ENCODE data around the gene NCOA7. TPM values are rescaled to one million over a fixed set of nuclear protein-coding genes. Genes with fewer than 3 reads are reported as not detected.
"Not testable (repeated sequence)": the region's sequence is repeated elsewhere in the genome, so short reads cannot be mapped to it uniquely, and the experiment has no call there.

NCOA7 gene
- total RNA-seq, 1 experiment from 2014 or later: 14.4 TPM

DNA sequence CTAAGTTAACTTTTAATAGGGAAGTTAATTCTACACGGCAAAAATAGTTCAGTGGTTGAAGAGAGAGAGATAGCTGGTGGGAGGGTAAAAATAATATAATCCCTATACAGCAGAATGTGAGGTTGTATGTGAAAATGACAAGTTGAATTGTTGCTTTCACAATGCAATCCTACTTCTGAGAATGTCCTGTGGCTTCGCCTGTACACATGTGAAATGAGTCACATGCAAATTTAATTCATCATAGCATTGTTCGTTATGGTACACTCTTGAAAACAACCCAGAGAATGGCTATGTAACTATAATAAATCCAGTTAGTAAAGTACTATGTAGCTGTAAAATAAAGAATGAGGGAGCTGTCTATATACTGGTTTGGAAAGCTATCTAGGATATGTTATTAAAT lies 119.8 kb downstream of the NCOA7 start:
- DNase-seq (ENCODE audit: low spot score): no peak
- TF ChIP-seq, protein P1, sequence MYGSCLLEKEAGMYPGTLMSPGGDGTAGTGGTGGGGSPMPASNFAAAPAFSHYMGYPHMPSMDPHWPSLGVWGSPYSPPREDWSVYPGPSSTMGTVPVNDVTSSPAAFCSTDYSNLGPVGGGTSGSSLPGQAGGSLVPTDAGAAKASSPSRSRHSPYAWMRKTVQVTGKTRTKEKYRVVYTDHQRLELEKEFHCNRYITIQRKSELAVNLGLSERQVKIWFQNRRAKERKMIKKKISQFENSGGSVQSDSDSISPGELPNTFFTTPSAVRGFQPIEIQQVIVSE (CRISPR knock-in tag; IDR thresholded peaks at IDR 0.05; ENCODE audit: borderline replicate concordance): no peak
- no peak for TF ChIP-seq RORB (CRISPR knock-in tag; IDR thresholded peaks at IDR 0.05)
- TF ChIP-seq IRF2 (CRISPR knock-in tag; IDR thresholded peaks at IDR 0.05; ENCODE audit: borderline replicate concordance, low read depth): no peak
- TF ChIP-seq OVOL2 (CRISPR knock-in tag; IDR thresholded peaks at IDR 0.05; ENCODE audit: borderline replicate concordance): no peak
- no peak for TF ChIP-seq MXD4 (CRISPR knock-in tag; IDR thresholded peaks at IDR 0.05; ENCODE audit: borderline replicate concordance)
- TF ChIP-seq, protein P2, sequence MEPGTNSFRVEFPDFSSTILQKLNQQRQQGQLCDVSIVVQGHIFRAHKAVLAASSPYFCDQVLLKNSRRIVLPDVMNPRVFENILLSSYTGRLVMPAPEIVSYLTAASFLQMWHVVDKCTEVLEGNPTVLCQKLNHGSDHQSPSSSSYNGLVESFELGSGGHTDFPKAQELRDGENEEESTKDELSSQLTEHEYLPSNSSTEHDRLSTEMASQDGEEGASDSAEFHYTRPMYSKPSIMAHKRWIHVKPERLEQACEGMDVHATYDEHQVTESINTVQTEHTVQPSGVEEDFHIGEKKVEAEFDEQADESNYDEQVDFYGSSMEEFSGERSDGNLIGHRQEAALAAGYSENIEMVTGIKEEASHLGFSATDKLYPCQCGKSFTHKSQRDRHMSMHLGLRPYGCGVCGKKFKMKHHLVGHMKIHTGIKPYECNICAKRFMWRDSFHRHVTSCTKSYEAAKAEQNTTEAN (CRISPR knock-in tag; IDR thresholded peaks at IDR 0.05): no peak
- TF ChIP-seq SMAD4 (CRISPR knock-in tag; IDR thresholded peaks at IDR 0.05): no peak
- H3K27ac Mint-ChIP-seq: no peak overlapping the region
- no peak for ATAC-seq
- H3K4me3 Mint-ChIP-seq: no peak overlapping the region
- ChIA-PET CTCF (no interaction called here), POLR2A (no interaction called here)
- H3K27me3 Mint-ChIP-seq (ENCODE audit: low read depth): no peaks in the 10 kb centered on the region; the same call in 1 of the 2 replicates
- H3K9me3 Mint-ChIP-seq: no peaks in the 10 kb centered on the region
- no peaks in the 10 kb centered on the region for H3K36me3 Mint-ChIP-seq
- H3K4me1 Mint-ChIP-seq: peaks cover 2% of the 10 kb centered on the region; the same call in 1 of the 2 replicates

DNA sequence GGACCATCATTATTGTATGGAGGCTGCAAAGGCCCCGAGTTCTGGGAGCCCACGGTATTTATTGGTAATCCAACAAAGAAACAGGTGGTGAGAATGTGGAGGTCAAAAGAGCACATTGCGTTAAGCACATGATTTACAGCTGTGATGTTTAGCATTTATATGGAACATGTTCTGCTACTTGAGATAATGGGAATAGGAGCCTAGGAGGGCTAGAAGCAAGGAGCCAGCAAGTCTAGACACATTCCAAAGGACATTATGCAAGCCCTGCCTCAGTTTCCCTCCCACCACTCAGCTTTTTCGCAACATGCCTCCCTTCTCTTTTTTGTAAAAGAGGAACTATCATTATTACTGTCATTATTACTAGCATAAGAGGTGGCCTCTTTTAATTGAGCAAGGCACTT lies 120.3 kb downstream of the NCOA7 start:
- CTCF ChIA-PET; H3K36me3 Mint-ChIP-seq; POLR2A ChIA-PET; H3K4me1 Mint-ChIP-seq; H3K27me3 Mint-ChIP-seq (ENCODE audit: low read depth); ATAC-seq; H3K9me3 Mint-ChIP-seq; H3K27ac Mint-ChIP-seq; DNase-seq (ENCODE audit: low spot score); H3K4me3 Mint-ChIP-seq: not testable (repeated sequence)

DNA sequence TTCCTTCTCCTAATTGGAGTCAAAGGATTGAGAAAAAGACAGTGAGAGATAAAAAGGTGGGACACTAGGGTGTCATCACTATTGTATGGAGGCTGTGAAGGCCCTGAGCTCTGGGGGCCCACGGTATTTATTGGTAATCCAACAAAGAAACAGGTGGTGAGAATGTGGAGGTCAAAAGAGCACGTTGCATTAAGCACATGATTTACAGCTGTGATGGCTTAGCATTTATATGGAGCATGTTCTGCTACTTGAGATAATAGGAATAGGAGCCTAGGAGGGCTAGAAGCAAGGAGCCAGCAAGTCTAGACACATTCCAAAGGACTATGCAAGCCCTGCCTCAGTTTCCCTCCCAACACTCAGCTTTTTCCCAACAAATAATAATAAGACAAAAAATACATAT lies 121.7 kb downstream of the NCOA7 start:
- H3K4me3 Mint-ChIP-seq; H3K27me3 Mint-ChIP-seq (ENCODE audit: low read depth); POLR2A ChIA-PET; H3K4me1 Mint-ChIP-seq; H3K9me3 Mint-ChIP-seq; H3K36me3 Mint-ChIP-seq; CTCF ChIA-PET; DNase-seq (ENCODE audit: low spot score); ATAC-seq; H3K27ac Mint-ChIP-seq: not testable (repeated sequence)

DNA sequence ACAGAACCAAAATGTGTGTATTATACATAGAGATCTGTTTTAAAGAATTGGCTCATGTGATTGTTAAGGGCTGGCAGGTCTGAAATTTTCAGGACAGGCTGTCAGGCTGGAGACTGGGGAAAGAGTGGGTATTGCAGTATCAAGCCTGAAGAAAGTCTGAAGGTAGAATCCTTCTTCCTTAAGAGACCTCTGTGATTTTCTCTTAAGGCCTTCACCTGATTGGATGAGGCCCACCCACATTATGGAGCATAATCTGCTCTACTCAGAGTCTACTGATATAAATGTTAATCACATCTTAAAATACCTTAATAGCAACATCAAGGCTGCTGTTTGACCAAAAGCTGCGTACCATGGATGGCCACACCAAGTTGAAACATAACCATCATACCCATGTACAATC lies 122.4 kb downstream of the NCOA7 start:
- no peak for DNase-seq (ENCODE audit: low spot score)
- POLR2A ChIA-PET: no interaction called here
- TF ChIP-seq FOXJ3 (CRISPR knock-in tag; IDR thresholded peaks at IDR 0.05; ENCODE audit: borderline replicate concordance) (no peak), GABPB1 (CRISPR knock-in tag; IDR thresholded peaks at IDR 0.05) (no peak), ETV6 (CRISPR knock-in tag; IDR thresholded peaks at IDR 0.05) (no peak), CBFB (CRISPR knock-in tag; IDR thresholded peaks at IDR 0.05; ENCODE audit: low read depth) (no peak), MYBL2 (CRISPR knock-in tag; IDR thresholded peaks at IDR 0.05) (no peak), ZNF396 (CRISPR knock-in tag; IDR thresholded peaks at IDR 0.05; ENCODE audit: borderline replicate concordance) (no peak), RORB (CRISPR knock-in tag; IDR thresholded peaks at IDR 0.05) (no peak), ZBTB21 (CRISPR knock-in tag; IDR thresholded peaks at IDR 0.05; ENCODE audit: borderline replicate concordance) (no peak), JAZF1 (CRISPR knock-in tag; IDR thresholded peaks at IDR 0.05) (no peak), EMX1 (CRISPR knock-in tag; IDR thresholded peaks at IDR 0.05) (no peak), IRF2 (CRISPR knock-in tag; IDR thresholded peaks at IDR 0.05; ENCODE audit: borderline replicate concordance, low read depth) (no peak), SOX15 (CRISPR knock-in tag; IDR thresholded peaks at IDR 0.05) (no peak), SP1 (CRISPR knock-in tag; conservative IDR thresholded peaks at IDR 0.05) (no peak), CREB1 (CRISPR knock-in tag; IDR thresholded peaks at IDR 0.05) (no peak)
- TF ChIP-seq, protein P3, sequence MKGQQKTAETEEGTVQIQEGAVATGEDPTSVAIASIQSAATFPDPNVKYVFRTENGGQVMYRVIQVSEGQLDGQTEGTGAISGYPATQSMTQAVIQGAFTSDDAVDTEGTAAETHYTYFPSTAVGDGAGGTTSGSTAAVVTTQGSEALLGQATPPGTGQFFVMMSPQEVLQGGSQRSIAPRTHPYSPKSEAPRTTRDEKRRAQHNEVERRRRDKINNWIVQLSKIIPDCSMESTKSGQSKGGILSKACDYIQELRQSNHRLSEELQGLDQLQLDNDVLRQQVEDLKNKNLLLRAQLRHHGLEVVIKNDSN (CRISPR knock-in tag; IDR thresholded peaks at IDR 0.05): no peak
- TF ChIP-seq, protein P4, sequence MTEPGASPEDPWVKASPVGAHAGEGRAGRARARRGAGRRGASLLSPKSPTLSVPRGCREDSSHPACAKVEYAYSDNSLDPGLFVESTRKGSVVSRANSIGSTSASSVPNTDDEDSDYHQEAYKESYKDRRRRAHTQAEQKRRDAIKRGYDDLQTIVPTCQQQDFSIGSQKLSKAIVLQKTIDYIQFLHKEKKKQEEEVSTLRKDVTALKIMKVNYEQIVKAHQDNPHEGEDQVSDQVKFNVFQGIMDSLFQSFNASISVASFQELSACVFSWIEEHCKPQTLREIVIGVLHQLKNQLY (CRISPR knock-in tag; IDR thresholded peaks at IDR 0.05): no peak
- TF ChIP-seq, protein P5, sequence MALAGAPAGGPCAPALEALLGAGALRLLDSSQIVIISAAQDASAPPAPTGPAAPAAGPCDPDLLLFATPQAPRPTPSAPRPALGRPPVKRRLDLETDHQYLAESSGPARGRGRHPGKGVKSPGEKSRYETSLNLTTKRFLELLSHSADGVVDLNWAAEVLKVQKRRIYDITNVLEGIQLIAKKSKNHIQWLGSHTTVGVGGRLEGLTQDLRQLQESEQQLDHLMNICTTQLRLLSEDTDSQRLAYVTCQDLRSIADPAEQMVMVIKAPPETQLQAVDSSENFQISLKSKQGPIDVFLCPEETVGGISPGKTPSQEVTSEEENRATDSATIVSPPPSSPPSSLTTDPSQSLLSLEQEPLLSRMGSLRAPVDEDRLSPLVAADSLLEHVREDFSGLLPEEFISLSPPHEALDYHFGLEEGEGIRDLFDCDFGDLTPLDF (CRISPR knock-in tag; IDR thresholded peaks at IDR 0.05): no peak
- TF ChIP-seq, protein P1 (CRISPR knock-in tag; IDR thresholded peaks at IDR 0.05; ENCODE audit: borderline replicate concordance): no peak
- Mint-ChIP-seq H3K4me3 (no peak overlapping the region), H3K9me3 (no peaks in the 10 kb centered on the region), H3K27me3 (ENCODE audit: low read depth) (no peaks in the 10 kb centered on the region; the same call in 1 of the 2 replicates), H3K36me3 (no peaks in the 10 kb centered on the region), H3K4me1 (peaks cover 11% of the 10 kb centered on the region), H3K27ac (no peak overlapping the region)
- CTCF ChIA-PET: interaction anchor here (1.1 kb wide), 1 partner anchor 40 kb away, joined by 4 read pairs; no protein-coding TSS in a partner anchor
- no peak for ATAC-seq
